NCI-H345 treated with DMSO at 0.1 percent for 48 hours (cell line): ENCODE measurements around the gene EML5.
A peak's percentile ranks its signal among the peaks of the same experiment; 100 is the strongest.
"Not testable (repeated sequence)": the region's sequence is repeated elsewhere in the genome, so short reads cannot be mapped to it uniquely, and the experiment has no call there.

ENCODE experiments used
- DNase-seq: peaks from one replicate; lab custom pipeline; 2025; ENCODE audit not compliant: unreplicated experiment; lab: John Stamatoyannopoulos, UW

EML5 gene

GRCh38 chr14:88804035-88804434 is 11.3 kb upstream of the EML5 start:
- no peak for DNase-seq

DNA sequence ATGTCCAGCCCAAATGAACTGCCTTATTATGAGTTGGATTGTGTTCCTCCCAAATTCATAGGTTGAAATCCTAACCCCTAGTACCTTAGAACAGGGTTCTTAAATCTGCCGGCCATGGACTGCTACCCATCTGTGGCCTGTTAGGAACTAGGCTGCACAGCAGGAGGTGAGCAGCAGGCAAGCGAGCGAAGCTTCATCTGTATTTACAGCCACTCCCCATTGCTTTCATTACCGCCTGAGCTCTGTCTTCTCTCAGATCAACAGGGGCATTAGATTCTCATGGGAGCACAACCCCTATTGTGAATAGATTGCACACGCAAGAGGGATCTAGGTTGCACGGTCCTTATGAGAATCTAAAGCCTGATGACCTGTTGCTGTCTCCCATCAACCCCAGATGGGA is 9.8 kb upstream of the EML5 start:
- no peak for DNase-seq

DNA sequence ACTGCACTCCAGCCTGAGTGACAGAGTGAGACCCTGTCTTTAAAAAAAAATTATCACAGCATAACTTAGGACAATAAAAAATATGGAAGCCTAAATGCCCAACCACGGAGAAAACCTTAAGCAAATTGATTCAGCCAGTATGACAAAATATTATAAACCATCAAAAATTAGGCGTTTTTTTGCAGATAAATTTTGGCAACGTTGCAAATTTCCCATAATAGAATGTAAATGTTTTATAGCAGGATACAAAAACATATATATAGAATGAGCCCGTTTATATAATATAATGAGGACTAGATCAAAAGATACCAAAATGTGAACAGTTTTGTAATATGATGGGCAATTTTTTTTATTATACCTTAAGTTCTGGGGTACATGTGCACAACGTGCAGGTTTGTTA is 6.8 kb upstream of the EML5 start:
- DNase-seq: no peak

DNA sequence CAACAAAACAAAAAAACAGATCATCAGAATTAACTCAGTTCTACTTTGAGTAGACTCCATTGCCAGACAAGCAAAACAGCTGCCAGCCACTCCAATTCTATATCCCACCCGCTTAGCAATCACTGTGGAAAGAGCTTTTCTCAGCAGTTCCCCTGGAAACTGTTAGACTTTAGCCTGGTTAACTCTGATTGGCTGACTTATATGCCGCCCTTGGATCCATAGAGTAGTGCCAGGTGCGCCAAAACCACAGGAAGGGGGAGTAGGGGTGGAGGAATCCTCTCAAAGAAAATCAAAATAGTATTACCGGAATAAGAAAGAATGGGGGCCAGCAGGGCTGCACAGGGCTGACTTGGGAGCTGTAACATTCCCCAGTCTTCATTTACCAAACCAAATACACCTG is 5.4 kb upstream of the EML5 start:
- DNase-seq: peak; percentile 9

- DNase-seq: no peak
These were observed 489 bp upstream of the EML5 start for GRCh38 chr14:88793259-88793625.

DNA sequence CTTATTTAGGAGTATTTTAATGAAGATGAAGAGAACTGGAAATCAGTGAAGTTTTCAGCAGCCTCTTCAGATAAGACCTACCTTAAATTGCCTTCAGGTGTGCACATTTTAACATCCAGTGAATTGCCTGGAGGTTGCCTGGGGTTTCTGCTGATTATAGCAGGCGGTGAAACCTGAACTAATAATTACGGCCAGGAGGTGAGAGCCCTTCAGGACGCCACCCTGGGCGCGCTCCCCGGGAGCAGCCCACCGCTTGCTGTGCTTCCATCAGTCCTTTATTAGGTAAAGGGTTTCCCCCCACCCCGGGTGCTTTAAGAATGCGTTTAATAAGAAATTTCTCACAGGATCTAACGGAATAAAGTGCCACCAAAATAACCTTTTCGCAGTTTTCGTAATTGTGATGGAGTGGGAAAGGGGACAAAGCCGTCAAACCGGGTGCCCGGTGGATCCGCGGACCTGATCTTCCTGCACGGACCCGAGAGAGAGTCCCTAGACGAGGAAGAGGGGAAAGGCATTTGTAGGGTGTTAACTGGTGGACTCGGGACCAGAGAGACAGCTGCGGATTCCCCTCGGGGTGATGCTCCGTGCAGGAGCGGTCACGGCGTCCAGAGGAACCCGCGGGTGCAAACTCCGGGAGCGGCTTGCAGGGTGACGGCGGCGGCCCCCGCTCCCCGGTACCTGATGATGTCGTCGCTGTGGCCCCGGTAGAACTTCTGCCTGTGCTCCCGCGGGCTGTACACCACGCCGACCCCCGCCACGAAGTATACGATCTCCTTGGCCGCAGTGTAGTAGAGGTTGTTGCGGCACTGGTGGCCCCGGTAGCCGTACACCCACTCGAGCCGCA is 902 bp downstream of the EML5 start:
- peak; percentile 73 for DNase-seq

DNA sequence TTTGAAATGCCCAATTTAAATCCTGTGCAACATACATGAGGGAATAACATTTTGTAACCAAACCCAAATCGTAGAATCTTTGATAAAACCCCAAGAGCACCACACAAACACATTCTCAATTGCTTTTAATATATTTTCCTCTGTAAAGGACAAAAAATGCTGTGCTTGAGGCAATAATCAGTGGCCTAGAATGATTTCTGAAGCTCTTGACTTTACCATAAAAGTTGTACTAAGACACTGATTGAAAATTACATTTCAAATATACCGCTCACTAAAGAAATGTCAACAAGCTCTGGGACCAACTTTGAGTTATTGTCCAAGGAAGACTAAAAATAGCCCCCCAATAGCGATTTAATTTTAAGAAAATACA is 1.5 kb downstream of the EML5 start:
- no peak for DNase-seq

- DNase-seq: no peak
These were observed 2.1 kb downstream of the EML5 start for GRCh38 chr14:88790501-88791251.

GRCh38 chr14:88789573-88789972 is 3.2 kb downstream of the EML5 start:
- not testable (repeated sequence) for DNase-seq

GRCh38 chr14:88786715-88787114 is 6.0 kb downstream of the EML5 start:
- no peak for DNase-seq

DNA sequence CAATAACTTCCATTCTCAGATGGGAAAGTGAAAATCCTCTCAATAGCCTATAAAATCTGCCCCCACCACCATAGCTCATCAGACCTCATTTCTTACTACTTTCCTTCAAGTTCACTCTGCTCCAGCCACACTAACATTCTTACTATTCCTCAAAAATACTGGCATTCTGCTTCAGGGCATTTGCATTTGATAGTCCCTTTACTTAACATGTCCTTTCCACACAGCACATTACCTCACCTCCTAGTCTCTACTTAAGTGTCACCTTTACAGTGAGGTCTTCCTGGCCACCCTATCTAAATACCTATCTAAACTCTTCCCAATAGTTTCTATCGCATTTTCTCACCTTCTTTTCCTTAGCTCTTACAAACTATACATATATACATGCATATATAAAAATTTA is 6.8 kb downstream of the EML5 start:
- no peak for DNase-seq

- DNase-seq: no peak
These were observed 17.2 kb downstream of the EML5 start for GRCh38 chr14:88775532-88775931.

- DNase-seq: no peak
These were observed 22.0 kb downstream of the EML5 start for GRCh38 chr14:88770736-88771135.

DNA sequence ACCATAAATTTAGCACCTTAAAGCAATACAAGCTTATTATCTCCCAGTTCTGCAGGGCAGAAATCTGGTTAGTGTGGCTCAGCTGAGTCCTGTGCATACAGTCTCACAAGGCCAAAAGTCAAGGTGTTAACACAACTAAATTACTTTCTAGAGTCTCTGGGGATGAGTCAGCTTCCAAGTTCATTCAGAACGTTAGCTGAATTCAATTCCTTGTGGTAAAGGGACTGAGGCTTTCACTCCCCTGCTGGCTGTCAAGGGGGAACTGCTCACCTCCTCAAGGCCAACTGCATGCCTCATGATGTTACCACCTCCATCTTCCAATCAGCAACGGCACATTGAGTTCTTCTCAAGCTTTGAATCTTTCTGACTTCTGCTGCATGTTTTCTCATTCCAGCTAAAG is 27.6 kb downstream of the EML5 start:
- no peak for DNase-seq

- no peak for DNase-seq
These were observed 38.9 kb downstream of the EML5 start for GRCh38 chr14:88753873-88754272.

DNA sequence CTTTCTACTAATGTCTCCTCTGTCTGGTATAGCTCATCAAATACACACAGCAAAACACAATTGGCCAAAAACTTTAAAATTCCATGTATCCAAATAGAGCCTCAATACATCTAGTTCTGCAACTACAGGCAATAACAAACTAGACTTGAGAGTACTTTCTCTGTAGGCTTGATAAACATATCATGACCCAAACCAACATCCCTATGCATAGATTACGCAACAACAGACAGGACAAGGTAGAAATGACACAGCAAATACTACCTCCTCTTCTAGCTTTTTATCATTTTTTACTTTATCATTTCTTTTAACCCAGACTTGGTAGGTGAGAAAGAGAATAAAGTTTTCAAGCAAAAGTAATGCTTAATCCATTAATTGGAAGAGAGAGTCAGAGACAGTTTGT is 41.8 kb downstream of the EML5 start:
- DNase-seq: no peak

DNA sequence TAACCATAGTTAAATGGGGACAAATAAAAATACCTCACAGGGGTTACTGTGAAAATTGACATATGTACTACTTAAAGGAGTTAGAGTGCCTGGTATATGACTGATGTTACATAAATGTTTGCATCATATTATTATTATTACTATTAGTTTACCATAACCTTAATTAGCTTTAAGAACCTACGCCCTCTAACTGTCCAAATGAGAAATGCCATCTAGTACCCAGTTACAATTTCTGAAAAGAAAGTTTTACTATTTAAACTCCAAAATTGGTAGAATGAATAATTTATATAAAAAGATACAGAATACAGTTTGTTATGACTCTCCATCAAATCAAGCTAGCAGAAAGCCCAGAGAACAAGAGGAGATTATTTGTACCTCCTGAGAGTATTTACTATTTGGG is 42.3 kb downstream of the EML5 start:
- no peak for DNase-seq

GRCh38 chr14:88749139-88749538 is 43.6 kb downstream of the EML5 start:
- DNase-seq: no peak

DNA sequence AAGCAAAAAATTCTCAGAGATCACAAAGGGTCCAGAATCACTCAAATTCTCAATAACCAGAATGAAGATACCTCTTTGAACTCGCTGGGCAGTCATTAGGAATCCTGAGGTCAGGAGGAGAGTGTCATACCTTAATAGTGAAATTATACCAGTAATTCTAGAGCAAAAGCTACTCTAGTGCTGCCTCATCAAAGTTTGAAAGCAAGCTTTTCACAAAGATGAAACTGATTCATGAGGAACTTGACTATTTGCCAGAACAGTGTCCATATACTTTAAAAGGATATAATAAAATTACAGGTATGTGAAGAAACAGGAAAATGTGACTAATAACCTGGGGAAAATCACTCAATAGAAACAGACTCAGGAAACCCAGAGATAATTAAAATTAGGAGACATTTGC is 44.5 kb downstream of the EML5 start:
- DNase-seq: no peak

DNA sequence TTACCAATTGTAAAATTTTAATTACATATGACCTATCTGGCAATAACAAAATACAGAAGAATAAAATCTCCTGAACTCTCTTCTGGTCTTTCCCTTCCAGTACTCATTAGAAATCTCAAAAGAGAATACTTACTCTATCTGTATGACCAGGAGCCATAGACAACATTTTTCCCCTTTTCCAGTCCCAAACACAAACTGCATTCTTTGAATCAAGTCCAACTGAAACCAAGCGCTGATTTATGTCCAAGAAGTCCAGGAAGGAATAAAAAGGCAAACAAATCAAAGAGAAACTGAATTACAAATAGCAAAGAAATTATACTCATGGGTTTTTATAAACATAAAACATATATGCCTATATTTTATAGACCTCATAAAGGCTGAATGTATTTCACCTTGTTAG is 46.7 kb downstream of the EML5 start:
- DNase-seq: no peak

DNA sequence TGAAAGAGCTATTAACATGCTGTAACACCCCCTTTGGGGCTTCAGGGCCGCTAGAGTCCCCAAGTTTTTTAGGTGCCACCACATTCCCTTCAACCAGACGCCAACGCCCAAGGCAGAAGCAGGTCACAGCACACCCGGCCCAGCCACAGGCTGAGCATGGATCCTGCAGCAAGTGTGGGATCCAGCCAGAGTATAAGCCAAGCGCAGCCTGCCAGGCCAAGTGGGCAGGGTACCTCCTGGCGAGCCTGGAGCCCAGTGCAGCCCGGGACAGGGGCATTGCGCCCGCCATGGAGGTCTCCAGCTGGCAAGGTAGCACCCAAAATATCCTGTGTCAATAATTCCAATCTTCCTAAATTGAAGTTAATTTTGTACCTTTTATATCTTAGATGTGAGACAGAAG is 55.5 kb downstream of the EML5 start:
- DNase-seq: no peak

GRCh38 chr14:88733121-88733520 is 59.6 kb downstream of the EML5 start:
- DNase-seq: no peak

- no peak for DNase-seq
These were observed 63.6 kb downstream of the EML5 start for GRCh38 chr14:88729159-88729558.
